GM12801 (cell line): ENCODE data around the gene AGPAT2.

Source experiments
- CTCF ChIP-seq: IDR thresholded peaks from one replicate; pipeline ENCODE4 v1.5.1; 2011; ENCODE audit warnings: control low read depth; ENCODE audit not compliant: insufficient read length; ENCODE audit errors: extremely low read depth

AGPAT2 gene

GRCh38 chr9:136701668-136702053 is 14.4 kb upstream of the AGPAT2 start:
- no peak for TF ChIP-seq CTCF

- no peak for TF ChIP-seq CTCF
These were observed 13.9 kb upstream of the AGPAT2 start for GRCh38 chr9:136700959-136701667.

- no peak for TF ChIP-seq CTCF
These were observed 13.0 kb upstream of the AGPAT2 start for GRCh38 chr9:136700304-136700703.

GRCh38 chr9:136698635-136699246 is 11.5 kb upstream of the AGPAT2 start:
- TF ChIP-seq CTCF = no peak

GRCh38 chr9:136697821-136698526 is 10.7 kb upstream of the AGPAT2 start:
- no peak for TF ChIP-seq CTCF

- TF ChIP-seq CTCF = no peak
These were observed 10.0 kb upstream of the AGPAT2 start for GRCh38 chr9:136697146-136697820.

GRCh38 chr9:136696502-136696901 is 9.2 kb upstream of the AGPAT2 start:
- no peak for TF ChIP-seq CTCF
